Muscle of arm (tissue), 12 donors: ENCODE results near the gene GYS2. TPM values are rescaled to one million over a fixed set of nuclear protein-coding genes. Genes with fewer than 3 reads are reported as not detected.

Experiments used
- DNase-seq: peaks from one replicate; pipeline ENCODE4 v3.0.0-alpha.2; 2013
- polyA plus RNA-seq, 12 donors: library from polyadenylated mRNA; unstranded; fragments of 120-200 nt; gene quantifications; one replicate each; pipeline ENCODE4 v1.2.1, GENCODE V29; 2013; ENCODE audit not compliant: insufficient read length in 12 of 12

Gene GYS2
- polyA plus RNA-seq, 12 donors: 0.26 to 0.58 (median 0.48) TPM; not detected in 6

DNA sequence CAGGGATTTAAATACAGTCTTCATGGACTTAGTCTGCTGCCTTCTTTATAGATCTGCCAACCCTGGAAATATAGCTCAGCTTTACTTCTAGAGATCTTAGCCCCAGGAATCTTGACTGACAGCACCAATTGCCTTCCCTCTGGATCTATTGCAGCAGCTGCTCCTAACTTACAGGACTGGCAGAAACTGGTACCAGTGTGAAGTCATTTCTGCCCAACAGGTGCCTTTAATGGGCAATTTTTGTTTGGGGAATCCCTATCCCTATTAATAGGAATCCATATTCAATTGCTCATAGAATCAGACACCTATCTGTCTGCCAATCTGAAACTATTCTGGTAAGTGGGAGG lies 51.3 kb downstream of the GYS2 start:
- peak; percentile 40 for DNase-seq

DNA sequence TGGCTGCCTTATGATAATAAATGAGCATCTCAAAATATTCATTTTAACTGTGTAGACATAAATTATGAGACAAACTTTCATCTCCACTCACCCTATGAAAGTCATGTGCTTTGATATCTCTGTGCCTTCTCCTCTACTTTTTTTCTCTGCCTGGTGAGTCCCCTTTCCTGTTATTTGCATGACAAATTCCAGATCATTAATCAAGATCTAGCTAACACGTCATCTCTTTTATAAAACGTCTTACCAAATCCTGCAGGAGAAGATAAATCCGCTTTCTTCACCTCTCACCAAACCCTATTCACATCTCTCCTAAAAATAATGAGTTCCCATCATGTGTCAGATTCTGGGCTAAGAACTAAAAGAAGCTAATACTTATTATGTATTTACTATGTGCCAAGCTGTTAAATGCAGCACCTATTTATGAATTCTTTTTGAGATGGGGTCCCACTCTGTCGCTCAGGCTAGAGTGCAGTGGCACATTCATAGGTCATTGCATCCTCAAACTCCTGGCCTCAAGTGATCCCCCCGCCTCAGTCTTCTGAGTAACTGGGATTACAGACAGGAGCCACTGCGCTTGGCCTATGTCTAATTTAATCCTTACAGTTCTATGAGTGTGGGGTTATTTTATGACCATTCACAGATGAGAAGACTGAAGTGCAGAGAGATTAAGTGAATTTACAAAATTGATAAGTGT lies 51.9 kb downstream of the GYS2 start:
- DNase-seq: no peak

DNA sequence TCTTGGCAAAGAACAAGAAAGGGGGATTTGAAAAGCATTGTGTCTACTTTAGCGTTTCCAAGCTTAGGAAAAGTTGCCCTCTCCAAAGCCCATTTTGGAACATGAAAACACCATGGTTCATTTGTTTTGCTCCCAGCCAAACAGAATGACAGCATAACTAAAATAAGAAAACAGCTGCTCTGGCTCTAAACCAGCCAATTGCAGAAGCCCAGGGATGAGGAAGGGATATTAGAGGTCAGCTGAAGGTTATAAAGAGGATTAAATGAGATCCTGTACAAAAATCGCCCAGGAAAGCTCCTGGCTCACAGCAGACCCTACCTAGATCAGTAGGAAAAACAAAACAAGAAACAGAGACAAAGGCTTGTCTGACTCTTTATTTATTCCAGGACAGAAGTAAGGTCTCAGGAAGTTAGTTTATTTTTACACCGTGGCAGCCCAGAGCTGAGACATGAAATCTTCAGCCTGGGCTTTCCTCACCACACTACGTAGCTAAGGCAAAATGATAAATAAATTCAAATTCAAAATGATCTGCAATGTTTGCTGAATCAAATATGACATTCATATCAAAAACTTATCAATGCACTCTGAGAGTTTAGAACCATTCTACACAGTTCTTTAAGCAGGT lies 52.7 kb downstream of the GYS2 start:
- DNase-seq: peak; percentile 75

DNA sequence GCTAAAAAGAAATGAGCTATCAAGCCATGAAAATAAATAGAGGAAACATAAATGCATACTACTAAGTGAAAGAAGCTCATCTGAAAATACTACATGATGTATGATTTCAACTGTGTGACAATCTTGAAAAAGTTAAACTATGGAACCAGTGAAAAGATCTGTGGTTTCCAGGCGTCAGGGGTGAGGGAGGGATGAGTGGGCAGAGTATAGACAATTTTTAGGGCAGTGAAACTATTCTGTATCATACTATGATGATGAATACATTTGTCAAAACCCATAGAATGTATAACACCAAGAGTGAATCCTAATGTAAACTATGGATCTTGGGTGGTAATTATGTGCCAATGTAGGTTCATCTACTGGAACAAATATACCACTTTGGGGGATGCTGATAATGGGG lies 57.2 kb downstream of the GYS2 start:
- no peak for DNase-seq

DNA sequence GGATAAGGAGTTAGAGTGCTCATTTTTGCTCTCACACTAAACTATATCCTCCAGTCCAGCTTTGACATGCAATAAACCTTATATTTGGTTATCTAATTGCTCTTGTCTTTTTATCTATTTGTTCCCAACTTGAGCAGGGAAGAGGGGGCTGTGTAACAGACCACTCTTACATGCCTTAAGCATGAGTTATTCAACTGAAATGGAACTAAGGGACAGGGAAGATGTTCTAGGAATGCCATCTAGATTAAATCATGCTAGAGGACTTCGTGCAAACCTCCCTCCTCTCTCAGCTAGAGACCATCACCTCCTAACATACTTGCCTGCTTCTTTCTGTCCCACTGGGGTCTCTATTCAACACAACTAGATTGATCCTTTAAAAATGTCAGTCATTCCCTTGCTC lies 57.9 kb downstream of the GYS2 start:
- DNase-seq: no peak

DNA sequence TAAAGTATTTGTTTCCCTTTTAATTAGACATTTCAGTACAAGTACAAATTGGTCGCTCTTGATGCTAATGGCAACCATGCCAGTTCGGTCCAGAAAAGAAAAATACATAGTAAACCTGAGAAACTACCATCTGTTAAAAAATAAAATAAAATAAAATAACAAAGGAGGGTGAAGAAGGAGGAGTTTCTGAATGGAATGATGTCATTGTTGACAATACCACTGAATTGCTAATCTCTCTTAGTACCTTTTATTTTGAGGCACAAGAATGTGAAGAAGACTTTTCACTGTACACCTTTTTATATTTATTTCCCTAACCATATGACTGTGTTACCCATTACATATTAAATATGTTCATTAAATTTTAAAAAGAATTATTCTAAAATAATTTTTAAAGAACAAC lies 59.1 kb downstream of the GYS2 start:
- DNase-seq: no peak

DNA sequence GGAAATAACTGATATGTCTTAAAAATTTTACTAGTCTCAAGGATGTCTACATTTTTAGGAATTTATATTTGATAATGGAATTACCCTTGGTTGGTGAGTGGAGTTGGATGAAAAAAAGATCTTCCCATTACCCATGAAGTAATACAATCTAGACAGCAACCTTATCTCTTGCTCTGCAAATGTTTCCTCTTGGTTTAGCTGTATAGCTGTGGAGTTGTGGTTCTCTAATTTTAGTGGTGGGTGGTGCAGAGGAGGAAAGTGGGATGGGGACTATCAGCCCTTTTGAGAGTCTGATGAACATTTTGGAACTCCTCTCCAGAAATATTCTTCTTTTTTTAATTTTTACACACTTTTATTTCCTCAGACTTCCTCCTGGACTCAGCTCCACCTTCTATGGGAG lies 61.5 kb downstream of the GYS2 start:
- DNase-seq: no peak

DNA sequence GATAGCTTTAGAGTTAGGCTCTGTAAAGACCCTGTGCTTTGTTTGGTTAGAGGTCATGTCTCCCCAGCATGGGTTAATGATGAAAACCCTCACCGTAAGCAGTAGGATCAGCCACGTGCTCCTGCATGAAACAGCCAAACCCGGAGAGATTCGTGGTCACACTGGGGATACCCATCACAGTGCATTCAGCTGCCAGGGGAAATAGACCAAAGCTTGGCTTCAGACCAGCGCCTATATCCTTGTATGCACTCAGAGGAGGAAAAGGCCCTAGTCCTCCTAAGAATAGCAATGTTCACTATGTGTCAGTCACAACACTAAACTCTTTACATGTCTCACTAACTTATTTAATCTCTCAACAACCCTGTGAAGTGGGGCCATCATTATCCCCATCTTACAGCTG lies 62.2 kb downstream of the GYS2 start:
- DNase-seq: no peak

DNA sequence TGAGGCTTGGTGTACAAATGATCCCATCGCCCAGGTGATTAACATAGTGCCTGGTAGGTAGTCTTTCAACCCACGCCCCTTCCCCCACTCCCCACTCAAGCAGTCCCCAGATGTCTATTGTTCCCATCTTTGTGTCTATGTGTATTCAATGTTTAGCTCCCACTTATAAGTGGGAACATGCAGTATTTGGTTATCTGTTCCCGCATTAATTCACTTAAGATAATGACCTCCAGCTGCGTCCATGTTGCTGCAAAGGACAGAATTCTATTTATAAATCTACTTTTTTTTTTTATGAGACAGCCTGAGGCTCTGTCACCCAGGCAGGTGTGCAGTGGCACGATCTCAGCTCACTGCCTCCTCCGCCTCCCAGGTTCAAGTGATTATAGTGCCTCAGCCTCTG lies 62.9 kb downstream of the GYS2 start:
- DNase-seq: no peak

DNA sequence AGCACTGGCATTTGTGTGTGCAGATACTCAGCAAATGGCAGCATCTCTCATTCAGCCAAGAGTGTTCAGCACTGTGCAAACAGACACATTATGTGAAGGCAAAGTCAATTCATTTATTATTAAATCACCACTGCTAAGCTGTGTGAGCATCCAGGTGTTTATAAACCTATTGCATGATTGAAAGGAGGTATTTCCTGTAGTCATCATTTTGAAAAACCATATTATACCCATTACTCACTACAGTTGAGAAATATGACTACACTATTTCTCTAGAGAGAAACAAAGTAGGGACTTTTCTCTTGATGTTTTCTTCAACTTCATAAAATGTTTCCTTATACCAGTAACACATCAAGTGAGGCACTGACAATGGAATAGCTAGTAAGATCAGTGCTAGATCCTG lies 64.8 kb downstream of the GYS2 start:
- DNase-seq: no peak

DNA sequence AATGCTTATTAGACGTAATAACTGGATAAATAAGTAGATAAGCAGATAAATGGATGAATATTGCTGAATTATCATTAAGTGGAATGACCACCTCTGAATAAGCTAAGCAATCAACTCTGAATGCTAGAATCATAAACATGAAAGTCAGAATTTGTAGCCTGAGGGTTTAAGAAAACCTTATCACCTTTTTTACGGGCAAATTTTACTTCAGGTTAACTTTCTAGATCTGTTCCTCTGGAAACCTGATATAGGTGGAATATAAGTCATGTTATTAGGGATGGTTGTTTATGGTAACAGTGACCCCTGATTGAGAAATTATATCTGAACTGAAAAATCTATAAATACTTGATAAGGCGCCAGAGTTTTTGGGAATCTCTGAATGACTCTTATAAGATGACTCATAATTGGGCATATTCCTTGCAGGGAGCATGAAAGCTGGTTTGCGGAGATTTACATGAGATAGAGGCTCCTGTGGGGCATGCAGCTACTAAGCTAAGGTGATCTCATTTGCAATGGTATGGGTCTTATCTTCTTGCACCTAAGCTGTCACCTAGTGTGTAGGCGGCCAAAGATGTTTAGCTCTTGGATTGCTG lies 66.5 kb downstream of the GYS2 start:
- DNase-seq: no peak

DNA sequence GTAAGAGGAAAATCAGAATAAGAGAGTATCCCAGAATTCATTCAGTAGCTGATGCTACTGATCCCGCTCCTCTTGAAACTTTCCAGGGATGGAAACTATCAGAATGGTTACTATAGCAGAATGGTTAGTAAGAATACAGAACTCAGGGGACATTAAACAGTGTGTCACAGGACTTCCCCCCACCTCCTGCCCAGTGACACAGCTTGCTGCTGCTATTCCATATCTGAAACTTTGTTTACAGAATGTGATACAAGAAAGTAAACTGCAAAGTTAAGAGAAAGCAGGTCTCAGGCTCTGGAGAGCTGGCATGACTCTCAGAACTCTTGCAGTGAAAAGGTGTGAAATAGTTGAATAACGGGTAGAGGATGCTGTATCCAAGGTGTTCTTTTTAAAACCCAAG lies 75.2 kb downstream of the GYS2 start:
- DNase-seq: no peak

DNA sequence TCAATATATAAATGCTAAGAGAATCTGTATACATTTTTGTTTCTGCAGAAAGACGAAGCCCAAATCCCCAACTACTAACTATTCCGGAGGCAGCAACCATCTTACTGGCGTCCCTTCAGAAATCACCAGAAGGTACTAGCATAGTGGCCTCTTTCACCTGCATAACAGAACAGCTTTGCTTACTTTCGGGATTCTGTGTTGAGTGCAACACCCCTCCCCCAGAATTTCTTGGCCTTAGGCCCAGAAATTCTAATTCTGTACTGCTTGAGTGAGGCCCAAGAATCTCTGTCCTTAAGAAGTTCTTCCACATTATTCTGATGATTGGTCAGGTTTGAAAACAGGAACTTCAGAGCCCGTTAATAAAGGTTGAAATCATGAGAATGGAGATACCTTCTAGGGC lies 75.7 kb downstream of the GYS2 start:
- peak; percentile 19 for DNase-seq

DNA sequence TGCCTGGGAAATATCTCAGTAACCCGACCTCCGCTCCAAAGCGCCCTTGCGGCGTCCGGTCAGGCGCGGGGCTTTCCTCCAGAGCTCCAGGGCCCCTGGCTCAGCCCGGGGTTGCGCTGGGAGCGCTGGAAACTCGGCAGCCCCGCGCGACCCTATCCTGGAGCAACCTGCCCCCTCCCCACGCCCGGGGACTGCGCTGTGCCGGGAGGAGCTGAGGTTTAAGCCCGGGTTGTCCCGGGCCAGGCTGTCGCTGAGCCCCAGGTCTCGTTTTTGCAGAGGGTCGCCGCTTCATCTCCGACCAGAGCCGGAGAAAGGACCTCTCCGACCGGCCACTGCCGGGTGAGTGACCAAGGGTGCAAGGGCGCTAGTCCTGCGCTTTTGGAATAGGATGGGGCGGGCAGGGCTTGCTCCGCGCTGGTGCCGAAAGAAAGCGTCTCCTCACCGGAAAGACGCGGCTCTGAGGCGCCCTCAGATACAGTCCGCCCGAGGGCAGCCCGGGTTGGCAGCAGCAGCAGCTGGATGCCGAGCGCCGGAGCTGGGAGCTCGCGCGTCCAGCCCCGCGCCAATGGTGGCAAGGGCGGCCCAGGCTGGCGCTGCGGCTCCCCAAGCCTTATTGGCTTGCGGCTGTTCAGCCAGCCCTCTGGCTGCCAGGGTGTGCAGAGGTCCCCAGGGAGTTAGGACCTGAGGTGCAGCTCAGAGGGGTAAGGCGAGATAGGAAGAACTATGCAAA lies 77.0 kb downstream of the GYS2 start:
- peak; percentile 31 for DNase-seq

DNA sequence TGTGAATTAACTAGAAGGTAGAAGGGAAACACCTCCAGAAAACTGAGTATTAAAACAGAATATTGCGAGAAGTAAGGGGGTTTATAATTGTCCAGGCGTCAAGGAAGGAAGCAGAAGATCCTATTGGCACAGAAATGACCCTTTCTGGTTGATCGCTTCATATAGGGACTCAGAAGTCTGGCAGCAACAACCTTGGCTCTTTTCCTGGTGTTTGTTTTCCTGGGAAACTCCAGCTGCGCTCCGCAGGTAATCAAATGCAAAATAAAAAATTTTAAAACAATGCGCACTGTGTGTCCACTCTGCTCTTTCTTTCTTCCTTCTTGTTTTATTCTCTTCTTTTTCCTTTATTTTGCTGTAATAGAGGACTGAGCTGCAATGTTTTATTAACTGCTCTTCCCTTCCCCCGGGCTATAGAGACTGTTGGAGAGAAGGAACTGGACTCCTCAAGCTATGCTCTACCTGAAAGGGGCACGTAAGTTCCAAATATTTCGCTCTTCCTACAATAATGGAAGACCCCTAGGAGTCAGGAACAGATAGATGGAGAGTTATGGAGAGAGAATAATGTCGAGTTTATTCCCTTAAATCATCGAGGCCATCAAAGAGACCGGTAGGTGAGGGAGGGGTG lies 77.8 kb downstream of the GYS2 start:
- DNase-seq: peak; percentile 1

DNA sequence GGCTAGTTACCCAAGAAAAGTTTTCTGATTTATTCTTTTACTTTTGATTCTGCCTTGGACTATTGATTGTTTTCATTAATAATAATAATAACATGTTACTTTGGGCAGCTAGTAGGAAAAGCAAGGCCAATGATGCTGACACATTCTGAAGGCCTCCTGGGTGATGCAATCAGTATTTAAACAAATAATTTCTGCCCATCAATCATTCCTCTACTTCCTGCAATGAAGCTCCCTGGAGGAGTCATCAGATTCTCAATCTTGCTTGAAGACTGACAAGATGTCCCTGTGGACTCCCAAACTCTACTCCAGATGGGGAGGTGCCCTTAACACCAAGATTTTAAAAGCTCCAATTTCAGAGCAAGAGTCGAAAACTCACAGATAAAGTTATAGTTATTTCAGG lies 78.6 kb downstream of the GYS2 start, which contains the start of gene SPX:
Gene SPX, plus strand, starts transcription at position 244 of the 400 bp plus-strand sequence. CDS start 177 bp downstream, outside the sequence.
- DNase-seq: no peak

DNA sequence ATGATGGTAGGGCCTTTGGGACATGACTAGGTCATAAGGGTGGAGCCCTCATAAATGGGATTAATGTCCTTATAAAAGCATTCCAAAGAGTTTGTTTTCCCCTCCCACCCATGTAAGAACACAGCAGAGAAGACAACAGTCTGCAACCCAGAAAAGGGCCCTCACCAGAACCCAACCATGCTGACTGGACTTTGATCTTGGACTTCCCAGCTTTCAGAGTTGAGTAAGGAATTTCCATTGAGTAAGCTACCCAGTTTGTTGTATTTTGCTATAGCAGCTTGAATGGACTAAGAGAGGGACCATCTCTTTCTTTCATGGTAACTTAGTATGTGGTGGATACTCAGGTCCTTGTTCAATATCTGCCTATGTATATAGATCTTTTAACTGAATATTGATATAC lies 81.5 kb downstream of the GYS2 start:
- DNase-seq: no peak

DNA sequence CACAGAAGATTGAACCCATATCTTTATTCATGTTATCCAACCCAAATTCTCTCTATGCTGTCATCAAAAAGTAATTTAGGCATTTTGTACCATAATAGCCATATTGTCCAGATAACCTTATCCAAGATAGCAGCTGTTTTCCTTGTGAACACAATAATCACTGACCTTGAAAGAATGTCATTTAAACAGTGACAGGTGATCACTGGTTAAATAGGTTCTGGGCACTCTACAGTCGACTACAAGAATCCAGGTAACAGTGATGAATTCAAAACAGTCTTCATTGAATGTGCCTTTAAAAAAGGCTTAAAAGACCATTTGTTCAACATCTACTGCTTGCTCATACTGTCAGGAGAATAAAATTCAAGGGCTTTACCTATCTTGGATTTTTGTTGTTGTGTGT lies 83.1 kb downstream of the GYS2 start:
- no peak for DNase-seq

DNA sequence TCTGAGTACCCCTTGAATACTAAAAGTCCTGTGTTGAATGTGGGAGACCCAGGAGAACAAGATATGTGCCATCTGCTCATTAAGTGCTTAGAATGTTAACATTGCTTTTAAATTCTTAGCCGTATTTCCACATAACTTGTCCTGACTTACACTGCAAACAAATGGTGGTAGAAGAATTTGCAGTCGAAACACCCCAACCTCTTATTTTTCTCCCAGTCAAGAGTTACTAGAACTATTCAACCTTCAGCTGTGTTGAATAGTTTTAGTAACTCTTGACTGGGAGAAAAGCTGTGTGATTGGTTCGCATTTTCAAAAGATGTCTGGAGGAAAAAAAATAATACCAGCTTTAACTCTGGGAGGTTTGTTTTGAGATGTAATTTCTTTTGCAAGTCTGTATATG lies 86.2 kb downstream of the GYS2 start:
- DNase-seq: no peak

DNA sequence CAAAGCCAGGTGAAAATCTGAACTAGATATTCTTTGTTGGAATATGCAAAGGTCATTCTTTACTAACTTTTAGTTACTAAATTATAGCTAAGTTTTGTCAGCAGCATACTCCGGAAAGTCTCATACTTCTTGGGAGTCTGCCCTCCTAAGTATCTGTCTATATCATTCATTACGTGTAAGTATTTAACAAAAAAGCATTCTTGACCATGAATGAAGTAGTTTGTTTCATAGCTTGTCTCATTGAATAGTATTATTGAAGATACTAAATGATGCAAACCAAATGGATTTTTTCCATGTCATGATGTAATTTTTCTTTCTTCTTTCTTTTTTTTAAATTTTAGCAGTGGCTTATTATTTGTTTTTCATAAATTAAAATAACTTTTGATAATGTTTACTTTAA lies 88.4 kb downstream of the GYS2 start:
- no peak for DNase-seq

DNA sequence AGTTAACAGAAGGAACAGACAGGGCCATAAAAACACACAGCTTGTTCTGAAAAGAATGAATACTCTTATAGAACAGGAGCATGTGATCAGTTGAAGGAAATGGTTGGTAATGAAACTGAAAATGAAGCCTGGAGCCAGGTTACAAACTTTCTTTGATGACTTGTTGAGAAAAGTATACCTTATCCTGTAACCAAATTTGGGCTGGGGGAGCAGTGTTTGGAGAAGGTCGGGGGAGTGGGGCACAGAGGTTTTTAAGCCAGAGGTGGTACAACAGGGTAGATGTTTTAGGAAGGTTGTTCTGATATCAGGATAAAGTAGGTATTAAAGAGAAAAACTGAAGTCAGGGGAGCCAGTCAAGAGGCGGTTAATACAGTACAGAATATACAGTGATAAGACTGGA lies 94.9 kb downstream of the GYS2 start:
- no peak for DNase-seq

DNA sequence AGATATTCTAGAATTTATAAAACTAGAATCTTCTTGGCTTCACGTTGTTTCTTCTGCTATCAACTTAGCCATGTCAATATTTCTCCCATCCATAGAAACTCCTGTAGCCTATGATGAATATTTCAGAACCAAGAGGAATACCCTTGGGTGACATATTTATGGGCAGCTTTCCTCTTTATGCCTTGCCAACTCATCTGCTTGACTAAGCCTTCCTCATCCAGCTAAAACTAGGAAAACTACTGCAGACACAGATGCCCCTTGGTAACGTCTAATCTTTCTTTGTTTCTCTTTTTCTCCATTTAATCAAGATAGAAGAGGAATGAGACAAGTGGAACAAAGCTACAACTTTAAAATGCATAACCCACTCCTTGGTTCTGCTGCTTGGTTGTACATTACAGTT lies 96.8 kb downstream of the GYS2 start:
- no peak for DNase-seq
